ENCODE results near the gene CAB39.
A peak's percentile ranks its signal among the peaks of the same experiment; 100 is the strongest.

CAB39 gene

GRCh38 chr2:230706053-230706521 is 6.6 kb upstream of the CAB39 start:
- TF ChIP-seq CTCF (IDR thresholded peaks at IDR 0.05; ENCODE audit: borderline replicate concordance, control extremely low read depth, extremely low read depth, insufficient read depth, missing control alignments), result no peak
- no peak for DNase-seq (ENCODE audit: low spot score)
- in situ Hi-C loops (cut with MboI; ENCODE audit: low sequenced_read_pairs, unreplicated experiment), result no loop called here

GRCh38 chr2:230706966-230707365 is 5.7 kb upstream of the CAB39 start:
- in situ Hi-C loops (cut with MboI; ENCODE audit: low sequenced_read_pairs, unreplicated experiment), result no loop called here
- no peak for TF ChIP-seq CTCF (IDR thresholded peaks at IDR 0.05; ENCODE audit: borderline replicate concordance, control extremely low read depth, extremely low read depth, insufficient read depth, missing control alignments)
- DNase-seq (ENCODE audit: low spot score), result peak; percentile 1

GRCh38 chr2:230708204-230708603 is 4.4 kb upstream of the CAB39 start:
- in situ Hi-C loops (cut with MboI; ENCODE audit: low sequenced_read_pairs, unreplicated experiment), result no loop called here
- DNase-seq (ENCODE audit: low spot score), result no peak
- no peak for TF ChIP-seq CTCF (IDR thresholded peaks at IDR 0.05; ENCODE audit: borderline replicate concordance, control extremely low read depth, extremely low read depth, insufficient read depth, missing control alignments)

- no peak for DNase-seq (ENCODE audit: low spot score)
- in situ Hi-C loops (cut with MboI; ENCODE audit: low sequenced_read_pairs, unreplicated experiment), result no loop called here
- no peak for TF ChIP-seq CTCF (IDR thresholded peaks at IDR 0.05; ENCODE audit: borderline replicate concordance, control extremely low read depth, extremely low read depth, insufficient read depth, missing control alignments)
Measured at GRCh38 chr2:230711224-230711623, 1.4 kb upstream of the CAB39 start.

- in situ Hi-C loops (cut with MboI; ENCODE audit: low sequenced_read_pairs, unreplicated experiment), result no loop called here
- peak; percentile 44 for DNase-seq (ENCODE audit: low spot score)
- TF ChIP-seq CTCF (IDR thresholded peaks at IDR 0.05; ENCODE audit: borderline replicate concordance, control extremely low read depth, extremely low read depth, insufficient read depth, missing control alignments), result no peak
Measured at GRCh38 chr2:230713331-230714135, 891 bp downstream of the CAB39 start.

- no peak for TF ChIP-seq CTCF (IDR thresholded peaks at IDR 0.05; ENCODE audit: borderline replicate concordance, control extremely low read depth, extremely low read depth, insufficient read depth, missing control alignments)
- in situ Hi-C loops (cut with MboI; ENCODE audit: low sequenced_read_pairs, unreplicated experiment), result no loop called here
- peak; percentile 62 for DNase-seq (ENCODE audit: low spot score)
Measured at GRCh38 chr2:230714136-230714480, 1.5 kb downstream of the CAB39 start.
